Measurements from ENCODE around the gene PDCD1LG2.

PDCD1LG2 gene

GRCh38 chr9:5614192-5614591 lies 103.9 kb downstream of the PDCD1LG2 start:
- Histone ChIP-seq H3K36me3 (ENCODE audit: control insufficient read depth, insufficient read depth, low read length) (no peaks in the 10 kb centered on the region), H3K27me3 (ENCODE audit: control insufficient read depth, insufficient read depth, low read length) (no peaks in the 10 kb centered on the region), H3K4me1 (ENCODE audit: control insufficient read depth, insufficient read depth, low read length) (no peaks in the 10 kb centered on the region), H3K27ac (ENCODE audit: low read depth, low read length) (no peak overlapping the region), H3K4me3 (ENCODE audit: low read length) (no peak overlapping the region), H3K9ac (ENCODE audit: low read length) (no peak overlapping the region)

DNA sequence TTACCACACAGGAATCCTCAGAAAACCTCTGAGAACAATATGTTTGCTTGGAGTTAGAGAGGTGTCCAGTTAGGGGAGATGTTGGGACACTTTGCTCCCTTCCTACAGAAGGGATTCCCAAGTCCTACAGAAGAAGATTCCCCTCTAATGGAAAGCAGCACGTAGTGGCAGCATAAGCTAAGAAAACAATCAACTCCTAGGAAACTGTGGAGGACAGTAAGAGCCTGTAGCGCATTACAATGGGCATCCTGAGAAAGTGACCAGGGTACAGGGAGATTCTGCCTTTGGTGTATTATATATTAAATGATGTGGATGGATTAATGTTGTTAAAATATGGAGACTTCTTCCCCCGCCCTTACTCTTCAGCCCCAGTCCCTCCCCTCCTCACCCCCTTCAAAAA lies 104.7 kb downstream of the PDCD1LG2 start:
- no peaks in the 10 kb centered on the region for H3K4me1 ChIP-seq (ENCODE audit: control insufficient read depth, insufficient read depth, low read length)
- no peak overlapping the region for H3K4me3 ChIP-seq (ENCODE audit: low read length)
- no peak overlapping the region for H3K9ac ChIP-seq (ENCODE audit: low read length)
- no peaks in the 10 kb centered on the region for H3K27me3 ChIP-seq (ENCODE audit: control insufficient read depth, insufficient read depth, low read length)
- H3K27ac ChIP-seq (ENCODE audit: low read depth, low read length), result no peak overlapping the region
- no peaks in the 10 kb centered on the region for H3K36me3 ChIP-seq (ENCODE audit: control insufficient read depth, insufficient read depth, low read length)

- Histone ChIP-seq H3K36me3 (ENCODE audit: control insufficient read depth, insufficient read depth, low read length) (no peaks in the 10 kb centered on the region), H3K27me3 (ENCODE audit: control insufficient read depth, insufficient read depth, low read length) (no peaks in the 10 kb centered on the region), H3K27ac (ENCODE audit: low read depth, low read length) (no peak overlapping the region), H3K4me3 (ENCODE audit: low read length) (no peak overlapping the region), H3K4me1 (ENCODE audit: control insufficient read depth, insufficient read depth, low read length) (no peaks in the 10 kb centered on the region), H3K9ac (ENCODE audit: low read length) (no peak overlapping the region)
Measured at GRCh38 chr9:5617749-5618148, 107.4 kb downstream of the PDCD1LG2 start.

DNA sequence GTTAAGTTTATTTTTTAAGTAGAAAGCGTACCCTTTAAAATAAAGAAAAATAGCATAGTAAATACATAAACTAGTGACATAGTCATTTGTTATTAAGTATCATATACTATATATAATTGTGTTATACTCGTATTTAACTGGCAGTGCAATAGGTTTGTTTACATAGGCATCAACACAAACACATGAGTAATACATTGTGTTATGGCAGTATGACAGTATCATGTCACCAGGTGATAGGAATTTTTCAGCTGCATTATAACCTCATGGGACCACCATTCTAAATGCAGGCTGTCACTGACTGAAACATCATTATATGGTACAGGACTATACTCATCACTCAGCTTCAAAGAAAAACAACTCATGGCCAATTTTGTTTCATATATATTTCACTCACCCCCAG lies 110.2 kb downstream of the PDCD1LG2 start:
- Histone ChIP-seq H3K9ac (ENCODE audit: low read length) (no peak overlapping the region), H3K36me3 (ENCODE audit: control insufficient read depth, insufficient read depth, low read length) (no peaks in the 10 kb centered on the region), H3K27me3 (ENCODE audit: control insufficient read depth, insufficient read depth, low read length) (no peaks in the 10 kb centered on the region), H3K4me1 (ENCODE audit: control insufficient read depth, insufficient read depth, low read length) (no peaks in the 10 kb centered on the region), H3K27ac (ENCODE audit: low read depth, low read length) (no peak overlapping the region), H3K4me3 (ENCODE audit: low read length) (no peak overlapping the region)

All from rectal smooth muscle tissue (tissue), 1 donor.